Mesenchymal stem cell (in vitro differentiated cells and primary cell): ENCODE results near the gene NCS1.

Experiments
- DNase-seq: peaks from one replicate; pipeline ENCODE4 v3.0.0-alpha.2; 2013
- H2AFZ ChIP-seq: one replicate; pipeline ENCODE4 v1.6.1; 2013; ENCODE audit warnings: low read depth, mild to moderate bottlenecking, control low read depth, inconsistent platforms, low read length, moderate library complexity
- H2AK5ac ChIP-seq: 2 replicates; pipeline ENCODE4 v1.6.1; 2013; ENCODE audit warnings: low read length, moderate library complexity, mild to moderate bottlenecking, inconsistent platforms; ENCODE audit not compliant: severe bottlenecking
- H2BK120ac ChIP-seq: one replicate; pipeline ENCODE4 v1.6.1; 2013; ENCODE audit warnings: low read depth, mild to moderate bottlenecking, inconsistent platforms, low read length, moderate library complexity
- H2BK12ac ChIP-seq, 2 experiments: one replicate each; pipeline ENCODE4 v1.6.1; 2013; ENCODE audit warnings: inconsistent platforms in 2 of 2, low read length in 2 of 2, mild to moderate bottlenecking in 2 of 2, moderate library complexity in 2 of 2, control low read depth in 1 of 2
- H2BK15ac ChIP-seq: one replicate; pipeline ENCODE4 v1.6.1; 2013; ENCODE audit warnings: mild to moderate bottlenecking, low read depth, inconsistent platforms; ENCODE audit not compliant: poor library complexity, severe bottlenecking
- H2BK5ac ChIP-seq: 2 replicates; pipeline ENCODE4 v1.6.1; 2013; ENCODE audit warnings: low read depth, mild to moderate bottlenecking, low read length, control low read depth, inconsistent platforms; ENCODE audit not compliant: poor library complexity, severe bottlenecking
- H3K14ac ChIP-seq, 2 experiments: one replicate each; pipeline ENCODE4 v1.6.1; 2013; ENCODE audit warnings: inconsistent platforms in 2 of 2, low read length in 2 of 2, control low read depth in 1 of 2, mild to moderate bottlenecking in 1 of 2, moderate library complexity in 1 of 2
- H3K18ac ChIP-seq, 2 experiments: one replicate each; pipeline ENCODE4 v1.6.1; 2013; ENCODE audit warnings: inconsistent platforms in 2 of 2, low read length in 2 of 2, control low read depth in 1 of 2, low read depth in 1 of 2, mild to moderate bottlenecking in 1 of 2
- H3K23ac ChIP-seq, 2 experiments: one replicate each; pipeline ENCODE4 v1.6.1; 2013; ENCODE audit warnings: inconsistent platforms in 2 of 2, low read length in 2 of 2, mild to moderate bottlenecking in 2 of 2, moderate library complexity in 2 of 2, control low read depth in 1 of 2
- H3K27ac ChIP-seq: 2 replicates; pipeline ENCODE4 v1.5.1; 2013; ENCODE audit warnings: mild to moderate bottlenecking, moderate library complexity, low read length, control low read depth, inconsistent platforms; ENCODE audit not compliant: poor library complexity, severe bottlenecking
- H3K27me3 ChIP-seq, 2 experiments: 2 replicates each; pipeline versions ENCODE4 v1.6.1 to v1.7.0; 2013; ENCODE audit warnings: low read length in 2 of 2, mild to moderate bottlenecking in 2 of 2, moderate library complexity in 2 of 2, control low read depth in 1 of 2, inconsistent platforms in 1 of 2; ENCODE audit not compliant: control insufficient read depth in 1 of 2, insufficient read depth in 1 of 2
- H3K36me3 ChIP-seq, 2 experiments: 2 replicates each; pipeline versions ENCODE4 v1.6.1 to v1.7.0; 2013; ENCODE audit warnings: low read length in 2 of 2, control low read depth in 1 of 2, inconsistent platforms in 1 of 2, low read depth in 1 of 2, mild to moderate bottlenecking in 1 of 2; ENCODE audit not compliant: insufficient read depth in 2 of 2, control insufficient read depth in 1 of 2
- H3K4ac ChIP-seq, 2 experiments: one replicate each; pipeline ENCODE4 v1.6.1; 2013; ENCODE audit warnings: inconsistent platforms in 2 of 2, low read length in 2 of 2, mild to moderate bottlenecking in 2 of 2, moderate library complexity in 2 of 2, control low read depth in 1 of 2, low read depth in 1 of 2
- H3K4me1 ChIP-seq: 2 replicates; pipeline ENCODE4 v1.6.1; 2013; ENCODE audit warnings: low read depth, low read length, control low read depth; ENCODE audit not compliant: control insufficient read depth, insufficient read depth
- H3K4me2 ChIP-seq: 2 replicates; pipeline ENCODE4 v1.6.1; 2013; ENCODE audit warnings: low read length, mild to moderate bottlenecking, inconsistent platforms; ENCODE audit not compliant: poor library complexity, severe bottlenecking
- H3K4me3 ChIP-seq, 2 experiments: 2 replicates each; pipeline versions ENCODE4 v1.5.1 to v1.7.0; 2013; ENCODE audit warnings: low read length in 2 of 2, mild to moderate bottlenecking in 2 of 2, control low read depth in 1 of 2, low read depth in 1 of 2; ENCODE audit not compliant: insufficient read depth in 1 of 2
- H3K79me1 ChIP-seq: replicated peaks from 2 replicates; pipeline ENCODE4 v1.6.1; 2013; ENCODE audit warnings: mild to moderate bottlenecking, control low read depth, low read length, inconsistent platforms; ENCODE audit not compliant: poor library complexity, severe bottlenecking
- H3K9ac ChIP-seq: 2 replicates; pipeline ENCODE4 v1.7.0; 2013; ENCODE audit warnings: mild to moderate bottlenecking, low read length, moderate library complexity
- H3K9me3 ChIP-seq: 2 replicates; pipeline ENCODE4 v1.7.0; 2013; ENCODE audit warnings: mild to moderate bottlenecking, low read length; ENCODE audit not compliant: control insufficient read depth
- H4K8ac ChIP-seq: one replicate; pipeline ENCODE4 v1.6.1; 2013; ENCODE audit warnings: inconsistent platforms, mild to moderate bottlenecking, low read length, moderate library complexity
- H4K91ac ChIP-seq: one replicate; pipeline ENCODE4 v1.6.1; 2013; ENCODE audit warnings: mild to moderate bottlenecking, low read length, inconsistent platforms
- WGBS: methylation state at CpG from one replicate; pipeline ENCODE4 v1.1.7; 2013; ENCODE audit warnings: mixed read lengths; 5-methylcytosine and 5-hydroxymethylcytosine counted together

Gene NCS1

GRCh38 chr9:130132746-130133145, 39.5 kb upstream of the NCS1 start:
- Histone ChIP-seq H2BK5ac (no peak overlapping the region), H2AFZ (no peak overlapping the region)
- WGBS = 92% methylated on average over 6 of the region's 7 CpGs

GRCh38 chr9:130137081-130137640, 35.0 kb upstream of the NCS1 start:
- peak overlapping the region; percentile 11 to 86 for H3K18ac ChIP-seq
- H3K4ac ChIP-seq = peak overlapping the region in 1 of 2 experiments; percentile 29
- peaks cover 14% of the 10 kb centered on the region for H3K4me1 ChIP-seq
- no peak overlapping the region for H3K14ac ChIP-seq
- DNase-seq = no peak
- H2BK12ac ChIP-seq = peak overlapping the region; percentile 6 to 75
- no peak overlapping the region for H3K4me2 ChIP-seq
- H3K9ac ChIP-seq = peak overlapping the region; percentile 78
- H4K91ac ChIP-seq = no peak overlapping the region
- H2BK15ac ChIP-seq = no peak overlapping the region
- no peak overlapping the region for H3K4me3 ChIP-seq
- WGBS = 97% methylated on average over 15 of the region's 15 CpGs
- H3K9me3 ChIP-seq = no peaks in the 10 kb centered on the region
- no peak overlapping the region for H2BK5ac ChIP-seq
- H3K36me3 ChIP-seq = peaks cover 31 to 39% of the 10 kb centered on the region in 2 experiments
- H2BK120ac ChIP-seq = no peak overlapping the region
- peak overlapping the region; percentile 15 for H2AK5ac ChIP-seq
- peak overlapping the region; percentile 1 for H4K8ac ChIP-seq
- no peak overlapping the region for H2AFZ ChIP-seq
- no peaks in the 10 kb centered on the region for H3K27me3 ChIP-seq
- H3K79me1 ChIP-seq = peaks cover 3% of the 10 kb centered on the region
- peak overlapping the region; percentile 34 for H3K27ac ChIP-seq
- no peak overlapping the region for H3K23ac ChIP-seq

More at GRCh38 chr9:130132746-130133145, 39.5 kb upstream of the NCS1 start:
- Histone ChIP-seq H2BK120ac (no peak overlapping the region), H3K9ac (no peak overlapping the region), H4K91ac (no peak overlapping the region), H3K4ac (no peak overlapping the region), H3K18ac (no peak overlapping the region), H3K4me3 (no peak overlapping the region), H3K23ac (no peak overlapping the region), H3K14ac (no peak overlapping the region), H3K4me2 (no peak overlapping the region), H2BK12ac (no peak overlapping the region), H3K27me3 (no peaks in the 10 kb centered on the region), H2AK5ac (no peak overlapping the region), H3K36me3 (peaks cover 52 to 76% of the 10 kb centered on the region in 2 experiments), H4K8ac (no peak overlapping the region), H3K27ac (no peak overlapping the region), H3K79me1 (peaks cover 5% of the 10 kb centered on the region), H3K4me1 (peaks cover 25% of the 10 kb centered on the region), H3K9me3 (no peaks in the 10 kb centered on the region), H2BK15ac (no peak overlapping the region)
- DNase-seq = no peak

DNA sequence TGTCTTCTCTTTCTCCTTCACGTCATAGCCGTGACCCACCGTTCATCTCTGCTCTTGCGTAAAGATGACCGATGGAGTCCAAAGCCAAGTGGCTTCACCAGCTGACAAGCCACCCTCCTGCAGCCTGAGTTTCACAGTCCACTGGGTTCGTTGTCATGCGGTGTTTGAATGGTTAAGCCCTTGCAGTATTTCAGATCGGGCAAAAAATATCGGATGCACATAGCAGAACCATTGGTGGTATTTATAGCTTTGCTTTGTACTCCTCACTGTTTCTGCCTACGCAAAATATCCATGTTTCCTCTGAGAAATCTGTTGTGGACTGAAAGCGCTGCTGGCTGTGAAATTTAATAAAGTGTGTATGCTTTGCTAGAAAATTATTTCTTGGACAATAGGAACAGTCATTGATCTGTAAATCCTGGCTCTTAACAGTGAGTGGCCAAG, 34.5 kb upstream of the NCS1 start:
- Histone ChIP-seq H3K27ac (peak overlapping the region; percentile 74), H3K36me3 (peaks cover 30 to 39% of the 10 kb centered on the region in 2 experiments), H3K79me1 (peaks cover 1% of the 10 kb centered on the region), H3K9me3 (no peaks in the 10 kb centered on the region), H3K4me1 (peaks cover 14% of the 10 kb centered on the region), H3K4ac (no peak overlapping the region), H2BK120ac (no peak overlapping the region), H2AK5ac (peak overlapping the region; percentile 15), H3K4me3 (no peak overlapping the region), H3K4me2 (no peak overlapping the region), H2BK5ac (no peak overlapping the region), H4K91ac (peak overlapping the region; percentile 30), H3K27me3 (no peaks in the 10 kb centered on the region), H2AFZ (no peak overlapping the region), H3K9ac (peak overlapping the region; percentile 78), H3K23ac (no peak overlapping the region), H4K8ac (no peak overlapping the region), H3K18ac (peak overlapping the region in 1 of 2 experiments; percentile 50), H2BK15ac (no peak overlapping the region), H3K14ac (no peak overlapping the region), H2BK12ac (no peak overlapping the region)
- no peak for DNase-seq
- WGBS = 94% methylated on average over 11 of the region's 11 CpGs

DNA sequence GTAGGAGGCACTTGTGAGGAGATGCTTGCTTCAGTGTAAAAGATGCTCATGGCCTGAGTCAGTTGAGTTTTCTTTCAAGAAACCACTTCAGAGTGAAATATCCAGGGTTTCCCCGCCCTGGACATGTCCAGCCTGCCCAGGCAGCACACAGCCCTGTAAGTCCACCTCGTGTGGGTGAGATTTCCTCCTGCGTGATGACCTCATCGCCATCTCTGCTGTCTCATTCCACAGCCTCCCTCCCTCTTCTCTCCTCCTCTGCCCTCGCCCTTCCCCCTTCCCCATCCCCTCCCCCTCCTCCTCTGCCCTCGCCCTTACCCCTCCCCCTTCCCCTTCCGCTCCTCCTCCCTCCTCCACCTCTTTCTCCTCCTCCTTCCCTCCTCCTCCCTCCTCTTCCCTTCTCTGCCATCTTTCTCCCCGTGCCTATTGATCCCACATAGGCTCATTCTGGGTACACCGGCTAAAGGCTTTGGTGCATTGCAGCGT, 34.0 kb upstream of the NCS1 start:
- H3K4ac ChIP-seq = peak overlapping the region in 1 of 2 experiments; percentile 15
- H3K4me3 ChIP-seq = peak overlapping the region in 1 of 2 experiments; percentile 9
- H4K8ac ChIP-seq = no peak overlapping the region
- no peak overlapping the region for H4K91ac ChIP-seq
- H3K36me3 ChIP-seq = peaks cover 27 to 37% of the 10 kb centered on the region in 2 experiments
- H3K4me1 ChIP-seq = peaks cover 14% of the 10 kb centered on the region
- H3K23ac ChIP-seq = no peak overlapping the region
- WGBS = 16% methylated on average over 9 of the region's 10 CpGs
- H3K27ac ChIP-seq = peak overlapping the region; percentile 74
- H2AK5ac ChIP-seq = no peak overlapping the region
- H3K27me3 ChIP-seq = no peaks in the 10 kb centered on the region
- H3K9ac ChIP-seq = peak overlapping the region; percentile 78
- H2AFZ ChIP-seq = no peak overlapping the region
- no peak overlapping the region for H2BK15ac ChIP-seq
- no peak overlapping the region for H3K14ac ChIP-seq
- H3K4me2 ChIP-seq = no peak overlapping the region
- peak overlapping the region in 1 of 2 experiments; percentile 58 for H3K18ac ChIP-seq
- no peak overlapping the region for H2BK120ac ChIP-seq
- no peaks in the 10 kb centered on the region for H3K9me3 ChIP-seq
- DNase-seq = peak; percentile 95
- peaks cover 1% of the 10 kb centered on the region for H3K79me1 ChIP-seq
- H2BK5ac ChIP-seq = no peak overlapping the region
- peak overlapping the region in 1 of 2 experiments; percentile 28 for H2BK12ac ChIP-seq
